ENCODE results near the gene MSMO1.

MSMO1 gene

DNA sequence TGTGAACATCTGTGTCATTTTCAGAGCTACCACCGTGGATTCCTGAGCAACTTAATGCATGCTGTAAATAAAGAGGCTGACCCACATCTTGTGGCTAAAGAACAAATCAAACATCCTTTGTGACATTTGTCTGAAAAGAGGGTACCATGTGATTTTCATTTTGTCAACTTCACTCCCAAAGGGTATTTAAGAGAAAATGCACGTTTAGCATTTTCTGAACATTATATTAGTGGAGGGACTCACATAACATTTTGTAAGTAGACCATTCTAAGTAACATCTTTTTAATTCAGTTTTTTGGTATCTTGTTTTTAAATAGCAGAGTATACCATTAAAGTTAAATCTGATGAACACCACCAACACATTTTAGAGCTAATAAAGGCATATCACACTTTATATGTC is 34.3 kb downstream of the MSMO1 start:
- DNase-seq: no peak

DNA sequence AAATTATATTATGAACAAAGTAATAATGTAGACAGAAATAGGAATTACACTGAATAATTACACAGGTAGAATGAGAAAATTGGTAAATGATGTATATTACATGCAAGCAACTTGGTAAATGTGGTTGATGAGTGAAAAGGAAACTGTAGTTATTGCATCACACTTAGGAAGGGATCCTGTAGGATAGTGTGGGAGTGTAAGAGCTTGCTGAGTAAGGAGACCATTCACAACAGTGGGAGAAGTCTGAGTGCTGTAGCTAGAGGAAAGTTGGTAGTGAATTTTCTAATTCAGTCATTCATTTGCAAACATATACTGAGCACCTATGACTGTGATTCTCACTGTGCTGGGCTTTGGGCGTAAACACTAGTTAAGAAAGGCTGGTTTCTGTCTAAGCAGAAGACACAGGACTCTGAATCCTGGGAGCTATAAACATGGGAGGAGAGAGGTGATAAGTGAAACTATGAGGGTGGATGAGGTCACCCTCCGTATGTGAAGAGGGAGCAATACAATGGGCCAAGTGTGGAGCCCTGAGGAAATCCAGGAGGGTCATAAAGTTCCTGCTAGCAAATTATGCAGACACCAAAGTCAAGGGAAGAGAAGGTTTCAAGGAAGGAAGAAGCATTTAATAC is 37.1 kb downstream of the MSMO1 start:
- DNase-seq: no peak

DNA sequence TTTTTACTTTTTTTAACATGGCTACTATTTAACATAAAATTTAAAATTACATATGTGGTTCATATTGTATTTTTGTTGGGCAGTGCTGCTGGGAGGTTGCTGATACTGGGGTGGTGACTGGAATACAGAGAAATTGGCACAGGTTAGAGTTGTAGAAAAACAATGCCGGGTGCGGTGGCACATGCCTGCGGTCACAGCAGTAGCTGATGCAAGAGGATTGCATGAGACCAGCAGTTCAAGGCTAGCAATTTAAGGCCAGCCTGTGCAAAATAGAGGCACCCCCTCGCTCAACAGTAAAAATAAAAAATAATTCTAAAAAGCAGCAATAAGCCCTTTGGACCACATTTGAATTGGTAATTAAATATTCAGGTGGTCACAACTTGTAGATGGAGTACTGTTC is 39.6 kb downstream of the MSMO1 start:
- no peak for DNase-seq

DNA sequence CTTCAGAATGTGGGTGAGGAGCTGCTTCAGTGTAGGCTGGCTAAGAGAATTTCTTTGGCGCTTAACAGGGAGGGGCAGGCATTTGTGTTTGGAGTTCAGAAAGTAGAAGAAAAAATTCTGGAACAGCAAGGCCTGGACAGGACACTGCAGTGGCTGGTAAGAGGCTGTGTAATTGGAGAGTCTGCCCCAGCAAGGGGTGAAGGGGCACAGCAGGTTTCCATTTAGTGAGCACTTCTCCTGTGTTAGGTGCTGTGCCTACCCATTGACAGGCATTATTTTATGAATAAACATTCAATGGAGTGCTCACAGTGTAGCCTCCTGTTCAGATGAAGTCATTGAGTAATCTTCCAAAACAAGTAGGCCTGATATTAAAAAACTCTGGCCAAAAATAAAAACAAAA is 40.6 kb downstream of the MSMO1 start:
- DNase-seq: no peak

DNA sequence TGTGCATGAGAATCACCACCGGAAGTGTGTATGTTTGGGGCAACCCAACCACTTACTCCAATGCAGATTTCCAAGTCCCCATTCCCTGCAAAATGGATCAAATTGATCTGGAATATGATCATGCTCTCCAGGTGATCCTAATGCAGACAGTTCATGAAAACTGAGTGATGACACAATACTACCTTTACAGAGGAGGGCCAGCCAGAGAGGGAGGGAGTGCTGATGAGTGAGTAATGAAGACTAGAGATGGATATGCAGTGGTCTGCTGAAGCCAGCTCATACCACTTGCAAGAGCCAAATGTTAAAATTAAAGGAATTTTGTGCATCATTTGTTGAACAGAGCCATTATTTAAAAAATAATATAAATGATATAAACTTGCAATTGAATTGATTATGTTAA is 41.1 kb downstream of the MSMO1 start:
- no peak for DNase-seq

DNA sequence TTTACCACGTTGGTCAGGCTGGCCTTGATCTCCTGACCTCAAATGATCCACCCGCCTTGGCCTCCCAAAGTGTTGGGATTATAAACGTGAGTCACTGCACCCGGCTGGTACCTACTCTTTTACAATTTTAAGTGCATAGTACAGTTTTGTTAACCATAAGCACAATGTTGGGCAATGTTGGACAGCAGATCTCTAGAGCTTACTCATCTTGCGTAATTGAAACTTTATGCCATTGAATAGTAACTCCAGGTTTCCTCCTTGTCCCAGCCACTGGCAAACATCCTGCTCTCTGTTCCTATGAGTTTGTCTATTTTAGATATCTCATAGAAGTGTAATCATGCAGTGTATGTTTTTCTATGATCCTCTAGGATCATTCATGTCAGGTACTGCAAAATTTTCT is 42.1 kb downstream of the MSMO1 start:
- no peak for DNase-seq

DNA sequence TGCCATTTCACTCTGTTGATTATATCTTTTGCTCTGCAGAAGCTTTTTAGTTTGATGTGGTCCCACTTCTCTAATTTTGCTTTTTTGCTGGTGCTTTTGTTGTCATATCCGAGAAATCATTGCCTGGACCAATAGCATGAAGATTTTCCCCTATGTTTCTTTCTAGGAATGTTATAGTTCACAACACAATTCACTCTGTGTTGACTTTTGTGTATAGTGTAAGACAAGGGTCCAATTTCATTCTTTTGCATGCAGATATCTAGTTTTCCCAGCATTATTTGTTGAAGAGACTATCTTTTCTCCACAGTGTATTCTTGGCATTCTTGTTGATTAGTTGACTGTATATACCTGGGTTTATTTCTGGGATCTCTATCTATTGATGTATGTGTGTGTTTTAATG is 43.1 kb downstream of the MSMO1 start:
- no peak for DNase-seq

DNA sequence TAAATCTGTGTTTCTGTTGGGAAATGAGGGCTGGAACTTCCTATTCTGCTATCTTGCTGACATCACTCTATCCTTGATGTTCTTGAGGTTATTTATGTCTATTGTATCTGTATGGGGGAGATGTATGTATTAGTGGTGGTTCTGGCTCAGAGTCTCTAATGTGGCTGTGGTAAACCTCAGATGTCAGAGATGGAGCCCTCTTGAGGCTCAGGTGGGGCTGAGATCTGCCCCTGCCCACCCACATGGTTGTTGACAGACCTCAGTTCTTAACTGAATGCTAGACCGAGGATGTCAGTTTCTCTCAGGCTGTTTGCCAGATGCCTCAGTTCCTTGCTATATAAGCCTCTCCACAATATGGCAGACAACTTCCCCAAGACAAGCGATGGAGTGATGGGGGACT is 48.0 kb downstream of the MSMO1 start:
- no peak for DNase-seq

DNA sequence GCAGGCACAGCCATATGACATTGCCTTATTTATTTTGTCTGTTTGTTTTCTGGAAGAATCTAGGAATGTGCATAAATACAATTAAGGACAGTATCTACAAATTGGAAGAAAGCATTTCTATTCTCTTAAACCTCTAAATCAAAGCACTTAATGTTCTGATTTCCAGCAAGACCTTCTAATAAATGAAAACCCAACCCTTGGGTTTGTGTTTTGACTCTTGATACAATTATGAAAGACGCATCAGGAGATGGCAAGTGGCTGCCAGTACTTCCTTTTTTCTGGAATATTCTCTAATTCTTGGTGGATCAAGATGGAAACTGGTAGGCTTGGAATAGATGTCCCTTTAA is 50.9 kb downstream of the MSMO1 start:
- DNase-seq: no peak

DNA sequence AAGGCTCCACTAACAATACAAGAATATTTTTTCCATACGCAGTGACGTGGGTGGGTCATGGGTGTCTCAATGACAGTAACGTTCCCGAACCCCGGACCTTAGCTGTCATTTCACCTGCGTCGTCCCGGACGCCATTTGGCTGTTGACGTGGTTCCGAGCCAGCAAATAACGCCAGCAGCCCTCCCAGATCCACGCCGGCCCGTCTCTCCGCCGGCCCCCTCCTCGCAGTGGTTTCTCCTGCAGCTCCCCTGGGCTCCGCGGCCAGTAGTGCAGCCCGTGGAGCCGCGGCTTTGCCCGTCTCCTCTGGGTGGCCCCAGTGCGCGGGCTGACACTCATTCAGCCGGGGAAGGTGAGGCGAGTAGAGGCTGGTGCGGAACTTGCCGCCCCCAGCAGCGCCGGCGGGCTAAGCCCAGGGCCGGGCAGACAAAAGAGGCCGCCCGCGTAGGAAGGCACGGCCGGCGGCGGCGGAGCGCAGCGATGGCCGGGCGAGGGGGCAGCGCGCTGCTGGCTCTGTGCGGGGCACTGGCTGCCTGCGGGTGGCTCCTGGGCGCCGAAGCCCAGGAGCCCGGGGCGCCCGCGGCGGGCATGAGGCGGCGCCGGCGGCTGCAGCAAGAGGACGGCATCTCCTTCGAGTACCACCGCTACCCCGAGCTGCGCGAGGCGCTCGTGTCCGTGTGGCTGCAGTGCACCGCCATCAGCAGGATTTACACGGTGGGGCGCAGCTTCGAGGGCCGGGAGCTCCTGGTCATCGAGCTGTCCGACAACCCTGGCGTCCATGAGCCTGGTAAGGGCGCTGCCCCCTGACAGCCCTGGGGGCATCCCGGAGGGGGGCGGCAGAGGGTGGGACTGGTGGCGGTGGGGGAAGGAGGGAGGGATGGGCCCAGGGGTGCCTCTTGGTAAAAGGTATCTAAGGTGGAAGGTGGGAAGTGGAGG is 51.5 kb downstream of the MSMO1 start, which contains the start of gene CPE:
Gene CPE, plus strand, starts transcription at position 264 of the 933 bp plus-strand sequence. Its CDS starts 214 bp downstream, at position 478.
- DNase-seq: peak; percentile 89

DNA sequence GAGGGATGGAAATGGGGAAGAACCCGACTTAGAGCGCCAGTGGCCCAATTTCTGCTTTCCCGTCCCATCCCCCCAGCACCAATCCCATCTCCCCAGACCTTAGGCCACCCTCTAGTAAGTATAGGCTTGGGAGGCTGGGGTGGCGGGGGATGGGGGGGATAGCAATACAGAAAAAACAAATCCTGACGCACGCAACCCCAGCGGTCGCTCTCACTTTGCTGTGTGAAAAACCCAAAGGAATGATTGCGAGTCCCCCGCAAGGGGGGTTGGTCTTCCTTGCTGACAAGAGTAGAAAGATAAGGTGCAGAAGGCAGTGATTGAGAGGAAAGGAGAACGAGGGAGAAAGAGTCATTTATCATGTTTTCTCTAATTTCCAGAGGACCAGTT is 52.2 kb downstream of the MSMO1 start:
- no peak for DNase-seq

DNA sequence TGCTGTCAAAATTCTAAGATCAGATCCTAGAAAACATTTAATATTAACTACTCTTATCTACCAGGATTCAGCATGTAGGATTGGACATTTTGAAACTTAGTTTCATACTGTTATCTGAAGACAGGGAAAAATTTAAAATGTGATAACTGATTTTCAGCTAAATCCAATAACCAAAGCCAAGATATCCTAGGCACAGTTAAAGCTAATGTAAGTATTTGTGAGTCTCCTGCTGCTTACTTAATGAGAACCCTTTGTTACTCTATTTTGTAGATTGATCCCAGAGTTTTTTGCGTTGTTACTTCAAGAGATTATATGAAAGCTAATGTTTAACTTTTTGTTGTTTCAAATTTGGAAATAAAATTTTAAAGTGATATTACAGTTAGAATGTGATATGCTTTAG is 53.3 kb downstream of the MSMO1 start:
- DNase-seq: no peak

DNA sequence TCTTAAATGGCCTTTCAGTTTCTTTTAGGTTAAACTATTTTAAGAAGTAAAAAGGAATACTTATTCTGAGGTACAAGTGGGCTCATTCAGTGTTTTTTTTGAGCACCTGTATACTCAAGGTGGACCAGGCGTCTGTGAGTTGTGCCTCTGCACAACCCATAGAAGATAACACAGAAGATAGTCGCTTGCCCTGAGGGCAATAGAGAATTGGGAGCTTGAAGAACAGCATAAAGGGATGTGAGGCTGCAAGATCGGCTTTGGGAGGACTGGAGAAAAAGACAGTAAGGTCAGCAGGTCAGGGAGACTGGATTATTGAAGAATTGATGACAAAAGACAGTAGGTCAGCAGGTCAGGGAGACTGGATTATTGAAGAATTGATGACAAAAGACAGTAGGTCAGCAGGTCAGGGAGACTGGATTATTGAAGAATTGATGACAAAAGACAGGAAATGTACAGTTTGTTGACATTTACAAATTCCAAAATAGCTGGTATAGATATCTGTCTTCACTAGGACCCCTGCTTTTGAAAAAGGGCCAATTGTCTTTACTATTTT is 54.4 kb downstream of the MSMO1 start:
- DNase-seq: no peak

DNA sequence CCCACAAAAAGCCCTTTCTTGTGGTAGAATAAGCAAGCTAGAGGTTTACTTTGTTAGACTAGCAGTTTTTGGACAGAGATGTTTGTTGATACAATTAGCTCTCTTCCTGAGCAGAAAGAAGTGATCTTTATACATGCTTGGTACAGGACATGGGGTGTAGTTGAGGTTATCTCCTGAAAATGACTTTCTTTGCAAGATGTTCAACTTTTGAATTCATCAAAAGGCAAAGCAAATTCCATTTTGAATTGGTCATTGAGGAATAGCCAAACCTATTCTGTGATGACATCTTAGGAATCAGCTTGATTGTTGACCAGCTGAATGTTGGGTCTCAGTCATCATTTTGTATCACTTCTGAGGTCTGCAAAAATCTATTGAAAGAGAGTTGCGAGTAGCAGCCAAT is 55.2 kb downstream of the MSMO1 start:
- DNase-seq: no peak

DNA sequence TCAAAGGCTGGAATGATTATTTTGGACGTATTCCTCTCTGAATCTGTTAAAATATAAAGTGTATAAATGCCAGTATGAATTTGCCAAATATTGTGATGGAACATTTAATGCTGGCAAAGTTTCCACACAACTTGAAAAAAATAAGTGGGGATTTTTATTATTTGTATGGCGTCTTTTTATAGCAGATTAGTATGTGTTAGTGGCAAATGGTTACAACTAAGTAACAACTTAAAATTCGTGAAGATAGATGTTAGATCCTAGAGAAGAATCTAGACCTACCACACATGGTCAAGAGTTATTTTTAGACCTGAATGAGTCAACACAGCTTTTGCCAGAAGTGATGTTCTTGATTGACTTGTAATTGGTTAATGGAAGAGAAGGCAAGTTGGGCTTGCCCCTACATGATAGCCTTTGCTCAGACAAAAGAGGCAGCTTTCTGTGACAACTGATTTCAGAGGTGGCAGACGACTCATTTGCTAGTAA is 56.2 kb downstream of the MSMO1 start:
- DNase-seq: no peak

DNA sequence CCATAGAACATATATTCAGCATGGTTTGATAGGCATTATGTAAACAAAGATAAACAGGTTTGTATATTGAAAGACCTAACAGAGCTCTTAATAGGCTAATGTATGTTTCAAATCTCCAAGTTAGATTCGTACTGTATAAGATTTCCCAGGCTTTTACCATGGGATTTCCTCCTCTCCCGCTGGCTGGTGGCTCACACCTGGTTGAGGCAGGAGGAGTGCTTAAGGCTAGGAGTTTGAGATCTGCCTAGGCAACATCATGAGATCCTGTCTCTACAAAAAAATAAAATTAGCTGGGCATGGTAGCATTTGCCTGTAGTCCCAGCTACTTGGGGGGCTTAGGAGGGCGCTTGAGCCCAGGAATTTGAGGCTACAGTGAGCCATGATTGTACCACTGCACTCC is 56.7 kb downstream of the MSMO1 start:
- DNase-seq: no peak

DNA sequence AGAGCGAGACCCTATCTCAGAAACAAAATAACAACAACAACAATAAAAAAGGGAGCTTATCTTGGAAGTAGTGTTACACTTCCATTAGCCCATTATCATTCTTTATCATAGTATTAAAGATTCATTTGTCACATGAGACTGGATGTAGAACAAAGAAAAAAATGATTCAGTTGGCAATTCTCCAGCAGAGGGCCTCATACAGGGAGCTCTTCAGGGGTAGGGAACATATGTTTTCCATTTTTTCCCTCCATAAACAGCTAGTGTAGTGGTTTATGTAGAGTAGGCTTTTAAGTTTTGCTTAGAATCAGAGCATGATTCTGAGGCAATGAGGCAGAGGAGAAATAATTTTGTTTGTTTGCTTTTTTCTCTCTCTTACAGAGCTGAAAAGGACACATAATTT is 57.1 kb downstream of the MSMO1 start:
- DNase-seq: peak; percentile 23

DNA sequence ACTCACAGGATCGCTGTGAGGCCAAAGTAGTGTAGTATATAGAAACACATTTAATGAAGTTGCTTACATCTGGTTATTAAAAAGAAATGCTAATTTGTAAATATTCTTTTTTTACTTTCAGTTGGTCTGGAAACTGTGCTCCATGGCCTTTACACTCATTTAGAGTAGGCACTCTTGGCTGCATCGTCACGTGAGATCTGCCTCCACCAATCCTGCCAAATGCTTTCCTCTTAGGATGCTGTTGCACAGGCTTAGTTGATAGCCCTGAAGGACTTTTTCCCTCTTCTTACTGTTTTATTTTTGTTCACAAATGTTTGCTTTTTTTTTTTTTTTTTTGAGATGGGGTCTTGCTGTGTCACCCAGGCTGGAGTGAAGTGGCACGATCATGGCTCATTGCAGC is 57.7 kb downstream of the MSMO1 start:
- no peak for DNase-seq

DNA sequence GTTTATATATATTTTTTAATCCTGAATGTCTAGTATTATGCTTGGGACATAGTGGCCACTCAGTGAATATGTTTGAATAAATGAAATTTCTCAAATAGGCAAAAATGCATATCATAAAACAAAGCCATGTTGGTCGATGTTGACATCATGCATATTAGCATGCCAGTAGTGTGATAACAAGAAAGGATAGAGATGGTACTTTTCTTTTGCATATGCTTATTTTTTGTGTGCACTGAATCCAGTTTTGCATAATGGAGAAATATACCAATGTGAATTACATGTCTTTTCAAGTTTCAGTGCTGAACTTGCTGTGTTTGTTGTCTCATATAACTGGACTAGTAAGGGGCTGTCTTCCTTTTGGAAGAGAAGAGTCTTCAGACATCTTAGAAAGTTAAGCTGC is 58.9 kb downstream of the MSMO1 start:
- DNase-seq: no peak

DNA sequence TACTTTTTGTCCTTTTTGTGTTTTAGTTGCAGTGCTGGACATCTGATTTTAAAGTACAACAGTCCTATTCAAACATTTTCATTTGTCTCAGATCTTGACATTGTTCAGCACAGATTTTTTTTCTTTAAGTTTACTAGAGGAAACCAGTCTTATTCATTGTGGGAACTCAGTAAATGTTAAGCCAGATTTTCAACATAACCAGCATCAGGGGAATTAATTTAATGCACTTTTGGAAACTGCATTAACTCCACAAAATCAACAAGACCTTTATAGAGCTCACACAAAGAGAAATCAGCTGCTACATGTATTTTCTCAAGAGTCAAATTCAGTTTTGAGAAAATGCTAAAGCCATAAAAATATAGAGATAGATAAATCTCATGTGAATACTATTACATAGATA is 61.3 kb downstream of the MSMO1 start:
- no peak for DNase-seq
